BJ (cell line): ENCODE data around the gene FIZ1. TPM values are rescaled to one million over a fixed set of nuclear protein-coding genes. Genes with fewer than 3 reads are reported as not detected.

ENCODE experiments used
- CTCF ChIA-PET: fragments of 350-600 bp; formaldehyde crosslinking; extraction: SDS; loops from one replicate; lab custom pipeline; 2021; ENCODE audit warnings: antibody characterized with exemption, inconsistent platforms; lab: Yijun Ruan, JAX
- POLR2A ChIA-PET: fragments of 300-600 bp; sonication (Branson Sonifier 250); formaldehyde crosslinking; extraction: SDS; loops from one replicate; lab custom pipeline; 2021; ENCODE audit warnings: antibody characterized with exemption; lab: Charles Lee
- DNase-seq: peaks from one replicate; pipeline ENCODE4 v3.0.0-alpha.2; 2011; ENCODE audit warnings: low read depth
- H3K27me3 ChIP-seq: 2 replicates; pipeline ENCODE4 v1.6.0; 2011; ENCODE audit warnings: low read length; ENCODE audit not compliant: control insufficient read depth, insufficient read depth
- H3K36me3 ChIP-seq: 2 replicates; pipeline ENCODE4 v1.5.1; 2011; ENCODE audit warnings: low read length; ENCODE audit not compliant: control insufficient read depth, insufficient read depth
- H3K4me3 ChIP-seq: 2 replicates; pipeline ENCODE4 v1.5.1; 2011; ENCODE audit warnings: low read depth, mild to moderate bottlenecking, control low read depth, low read length
- CTCF ChIP-seq: IDR thresholded peaks from 2 replicates; pipeline ENCODE4 v1.5.1; 2011; ENCODE audit warnings: low read depth, mild to moderate bottlenecking, control low read depth, inconsistent platforms, low read length, moderate library complexity; ENCODE audit not compliant: insufficient read depth
- polyA plus RNA-seq: library from polyadenylated mRNA; depleted of rRNA; stranded (reverse); fragments of >200 nt; gene quantifications from 2 replicates; pipeline ENCODE4 v1.2.3, GENCODE V29; 2011

FIZ1 gene
- polyA plus RNA-seq, 1 experiment, result 4.0 TPM

DNA sequence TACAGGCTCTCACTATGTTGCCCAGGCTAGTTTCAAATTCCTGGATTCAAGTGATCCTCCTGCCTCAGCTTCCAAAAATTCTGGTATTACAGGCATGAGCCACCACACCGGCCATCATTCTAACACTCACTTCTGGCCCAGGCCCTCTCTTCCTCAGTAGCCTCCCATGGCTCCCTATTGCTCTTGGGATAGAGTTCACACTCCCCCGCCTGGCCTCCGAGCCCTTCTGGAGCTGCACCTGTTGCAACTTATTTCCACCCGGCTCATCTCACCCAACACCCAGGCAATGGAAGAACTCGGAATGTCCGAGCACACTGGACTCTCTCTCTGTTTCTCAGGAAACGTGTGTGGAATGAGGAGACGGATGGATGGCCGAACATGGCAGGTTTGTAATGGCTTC, 45.0 kb downstream of the FIZ1 start:
- ChIA-PET POLR2A (no interaction called here), CTCF (interaction anchor here (0.9 kb wide), 1 partner anchor 34 kb away, joined by 3 read pairs; no protein-coding TSS in a partner anchor)
- H3K36me3 ChIP-seq, result no peaks in the 10 kb centered on the region
- H3K4me3 ChIP-seq, result no peak overlapping the region
- DNase-seq, result no peak
- TF ChIP-seq CTCF, result no peak
- no peaks in the 10 kb centered on the region for H3K27me3 ChIP-seq

GRCh38 chr19:55553217-55554182, 45.8 kb downstream of the FIZ1 start:
- CTCF ChIA-PET, result interaction anchor here (0.5 to 1.5 kb wide), 4 partner anchors 23 to 587 kb away, joined by 3 read pairs; no protein-coding TSS in a partner anchor

GRCh38 chr19:55552620-55553019, 46.7 kb downstream of the FIZ1 start:
- CTCF ChIA-PET, result interaction anchor here (0.6 to 1.5 kb wide), 2 partner anchors 24 to 35 kb away, joined by 3 read pairs; no protein-coding TSS in a partner anchor
- Histone ChIP-seq H3K4me3 (no peak overlapping the region), H3K36me3 (no peaks in the 10 kb centered on the region), H3K27me3 (no peaks in the 10 kb centered on the region)
- TF ChIP-seq CTCF, result no peak
- POLR2A ChIA-PET, result no interaction called here
- peak; percentile 85 for DNase-seq

More at GRCh38 chr19:55553217-55554182, 45.8 kb downstream of the FIZ1 start:
- TF ChIP-seq CTCF, result no peak
- H3K36me3 ChIP-seq, result no peaks in the 10 kb centered on the region
- POLR2A ChIA-PET, result no interaction called here
- H3K27me3 ChIP-seq, result no peaks in the 10 kb centered on the region
- no peak overlapping the region for H3K4me3 ChIP-seq
- DNase-seq, result no peak

- POLR2A ChIA-PET, result no interaction called here
- CTCF ChIA-PET, result interaction anchor here (0.6 to 1.5 kb wide), 2 partner anchors 24 to 35 kb away, joined by 3 read pairs; no protein-coding TSS in a partner anchor
- H3K27me3 ChIP-seq, result no peaks in the 10 kb centered on the region
- no peak for DNase-seq
- TF ChIP-seq CTCF, result no peak
- no peak overlapping the region for H3K4me3 ChIP-seq
- no peaks in the 10 kb centered on the region for H3K36me3 ChIP-seq
These were observed 47.1 kb downstream of the FIZ1 start for GRCh38 chr19:55552206-55552605.

DNA sequence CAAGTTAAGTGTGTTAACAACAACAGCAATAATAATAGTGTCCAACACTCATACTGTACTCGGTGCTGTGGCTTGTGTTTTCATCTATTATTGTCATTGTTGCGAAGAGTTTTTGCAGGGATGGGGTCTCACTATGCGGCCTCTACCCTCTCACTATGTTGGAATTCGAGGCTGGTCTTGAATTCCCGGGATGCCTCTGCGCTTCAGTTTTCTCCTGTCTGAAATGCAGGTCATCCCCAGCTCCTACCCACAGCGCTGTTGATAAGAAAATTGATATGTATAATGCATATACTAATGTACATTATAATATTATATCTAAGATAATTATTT, 49.0 kb downstream of the FIZ1 start:
- no peak for TF ChIP-seq CTCF
- no peak for DNase-seq

More for the DNA sequence above, 49.0 kb downstream of the FIZ1 start:
- ChIA-PET POLR2A (no interaction called here), CTCF (interaction anchor here (1.3 kb wide), 1 partner anchor 409 kb away, joined by 3 read pairs; no protein-coding TSS in a partner anchor)
- H3K36me3 ChIP-seq, result no peaks in the 10 kb centered on the region
- no peaks in the 10 kb centered on the region for H3K27me3 ChIP-seq
- peak overlapping the region; percentile 7 for H3K4me3 ChIP-seq
